PC-3 (cell line): ENCODE data around the gene ZNF234. TPM values are rescaled to one million over a fixed set of nuclear protein-coding genes. Genes with fewer than 3 reads are reported as not detected.
"Not testable (repeated sequence)": the region's sequence is repeated elsewhere in the genome, so short reads cannot be mapped to it uniquely, and the experiment has no call there.

Experiments
- ATAC-seq: fragments of 200-7000 bp; cut with Tn5 transposase; 2 replicates; pipeline ENCODE4 v1.9.1; 2020; ENCODE audit warnings: mild to moderate bottlenecking, moderate library complexity
- BruUV-seq: library from RNA; stranded (reverse); fragments of 400-500 nt; replicated peaks from 2 replicates; lab custom pipeline; 2021; lab: Mats Ljungman, UMichigan
- CTCF ChIA-PET: fragments of 300-600 bp; sonication (Branson Sonifier 250); formaldehyde crosslinking; loops from one replicate; lab custom pipeline; 2022; ENCODE audit warnings: antibody characterized with exemption; lab: Charles Lee
- POLR2A ChIA-PET: fragments of 300-600 bp; sonication (Branson Sonifier 250); formaldehyde crosslinking; loops from one replicate; lab custom pipeline; 2022; ENCODE audit warnings: antibody characterized with exemption; ENCODE audit not compliant: unreplicated experiment; lab: Charles Lee
- DNase-seq: peaks from one replicate; pipeline ENCODE4 v3.0.0-alpha.2; 2015
- H2AFZ ChIP-seq: fragments of 300-600 bp; sonication (generic); 2 replicates; pipeline ENCODE4 v1.6.0; 2016; ENCODE audit warnings: antibody characterized with exemption, low read length
- H3F3A ChIP-seq: fragments of 300-600 bp; sonication (generic); one replicate; pipeline ENCODE4 v1.6.0; 2017; ENCODE audit warnings: antibody characterized with exemption, low read length, control low read depth, mild to moderate bottlenecking; ENCODE audit not compliant: unreplicated experiment
- H3K27ac ChIP-seq: fragments of 300-600 bp; sonication (generic); 2 replicates; pipeline ENCODE4 v1.5.1; 2016; ENCODE audit warnings: mild to moderate bottlenecking, low read length
- H3K27me3 ChIP-seq: fragments of 300-600 bp; sonication (generic); 2 replicates; pipeline ENCODE4 v1.6.1; 2016; ENCODE audit warnings: low read length, mixed read lengths
- H3K36me3 ChIP-seq: fragments of 300-600 bp; sonication (generic); 2 replicates; pipeline ENCODE4 v1.6.1; 2016; ENCODE audit warnings: low read depth, mixed run types, low read length, mixed read lengths
- H3K4me1 ChIP-seq: fragments of 300-600 bp; sonication (generic); 2 replicates; pipeline ENCODE4 v1.5.1; 2016; ENCODE audit warnings: low read length; ENCODE audit not compliant: insufficient read depth
- H3K4me2 ChIP-seq: fragments of 300-600 bp; sonication (generic); 2 replicates; pipeline ENCODE4 v1.6.0; 2016; ENCODE audit warnings: low read length
- H3K4me3 ChIP-seq: fragments of 300-600 bp; sonication (generic); 2 replicates; pipeline ENCODE4 v1.5.1; 2016; ENCODE audit warnings: mild to moderate bottlenecking, low read length, mixed read lengths
- H3K79me2 ChIP-seq: fragments of 300-600 bp; sonication (generic); 2 replicates; pipeline ENCODE4 v1.6.1; 2017; ENCODE audit warnings: low read length, mixed read lengths
- H3K9ac ChIP-seq: fragments of 300-600 bp; sonication (generic); 2 replicates; pipeline ENCODE4 v1.6.0; 2016; ENCODE audit warnings: mild to moderate bottlenecking, low read length
- H3K9me2 ChIP-seq: fragments of 300-600 bp; sonication (generic); replicated peaks from 2 replicates; pipeline ENCODE4 v1.6.1; 2016; ENCODE audit warnings: mixed run types, low read length, mixed read lengths
- H3K9me3 ChIP-seq: fragments of 300-600 bp; sonication (generic); 2 replicates; pipeline ENCODE4 v1.6.1; 2016; ENCODE audit warnings: low read length, mixed read lengths
- H4K20me1 ChIP-seq: fragments of 300-600 bp; sonication (generic); 2 replicates; pipeline ENCODE4 v1.6.1; 2016; ENCODE audit warnings: low read length, mixed read lengths
- CTCF ChIP-seq: fragments of 300-600 bp; sonication (generic); conservative IDR thresholded peaks from 2 replicates; pipeline ENCODE4 v1.5.1; 2017; ENCODE audit warnings: antibody characterized with exemption, low read depth, mild to moderate bottlenecking, low read length
- EZH2 ChIP-seq: fragments of 300-600 bp; sonication (generic); IDR thresholded peaks from one replicate; pipeline ENCODE4 v1.6.1; 2017; ENCODE audit warnings: antibody characterized with exemption, mild to moderate bottlenecking, low read length; ENCODE audit not compliant: unreplicated experiment
- EZH2phosphoT487 ChIP-seq: fragments of 300-600 bp; sonication (generic); IDR thresholded peaks from 2 replicates; pipeline ENCODE4 v1.6.1; 2018; ENCODE audit warnings: mild to moderate bottlenecking, antibody characterized with exemption, low read length, borderline replicate concordance
- intact Hi-C: fragments of 100-400 bp; cut with micrococcal nuclease; formaldehyde crosslinking; loops from 2 replicates; pipeline ENCODE4 v1.9.0; 2023
- total RNA-seq: library from RNA; depleted of rRNA; stranded (reverse); fragments of >200 nt; gene quantifications from 2 replicates; pipeline ENCODE4 v1.2.3, GENCODE V29; 2014

ZNF234 gene
- total RNA-seq, 1 experiment from 2014 or later: 1.6 TPM

- no peaks in the 10 kb centered on the region for H3K9me3 ChIP-seq
- ChIA-PET CTCF (no interaction called here), POLR2A (no interaction called here)
- no peaks in the 10 kb centered on the region for H3K79me2 ChIP-seq
- no peak overlapping the region for H3K27ac ChIP-seq
- no TSS peak for BruUV-seq
- H3K4me2 ChIP-seq: no peak overlapping the region
- H3K27me3 ChIP-seq: no peaks in the 10 kb centered on the region
- no peak overlapping the region for H3K9ac ChIP-seq
- no peak for TF ChIP-seq EZH2
- TF ChIP-seq EZH2phosphoT487: no peak
- TF ChIP-seq CTCF: no peak
- intact Hi-C loops: no loop called here
- no peaks in the 10 kb centered on the region for H3K36me3 ChIP-seq
- H3K4me3 ChIP-seq: no peak overlapping the region
- DNase-seq: no peak
- no peak for ATAC-seq
- H3K4me1 ChIP-seq: no peaks in the 10 kb centered on the region
- H2AFZ ChIP-seq: no peak overlapping the region
- H4K20me1 ChIP-seq: no peaks in the 10 kb centered on the region
- H3F3A ChIP-seq: no peaks in the 10 kb centered on the region
- no peaks in the 10 kb centered on the region for H3K9me2 ChIP-seq
Observed at GRCh38 chr19:44192127-44192526, 50.8 kb downstream of the ZNF234 start.

GRCh38 chr19:44196772-44197171, 55.4 kb downstream of the ZNF234 start:
- Histone ChIP-seq H3K9me2 (no peaks in the 10 kb centered on the region), H3K9me3 (no peaks in the 10 kb centered on the region), H2AFZ (no peak overlapping the region), H3K36me3 (no peaks in the 10 kb centered on the region), H3K27ac (no peak overlapping the region), H3K79me2 (no peaks in the 10 kb centered on the region), H3K4me3 (no peak overlapping the region), H3K4me1 (no peaks in the 10 kb centered on the region), H3K27me3 (no peaks in the 10 kb centered on the region), H4K20me1 (no peaks in the 10 kb centered on the region), H3F3A (no peaks in the 10 kb centered on the region), H3K4me2 (no peak overlapping the region), H3K9ac (no peak overlapping the region)
- DNase-seq (no peak), ATAC-seq (no peak)
- ChIA-PET POLR2A (no interaction called here), CTCF (no interaction called here)
- no peak for TF ChIP-seq EZH2
- TF ChIP-seq EZH2phosphoT487: no peak
- BruUV-seq: no TSS peak
- intact Hi-C loops: no loop called here

- DNase-seq: no peak
- Histone ChIP-seq H3K27ac (no peak overlapping the region), H3K9ac (no peak overlapping the region), H3K4me1 (no peaks in the 10 kb centered on the region), H3K36me3 (no peaks in the 10 kb centered on the region), H2AFZ (no peak overlapping the region), H4K20me1 (no peaks in the 10 kb centered on the region), H3K9me3 (no peaks in the 10 kb centered on the region), H3F3A (no peaks in the 10 kb centered on the region), H3K79me2 (no peaks in the 10 kb centered on the region), H3K4me2 (no peak overlapping the region), H3K9me2 (no peaks in the 10 kb centered on the region), H3K4me3 (no peak overlapping the region), H3K27me3 (no peaks in the 10 kb centered on the region)
- ATAC-seq: no peak
- intact Hi-C loops: no loop called here
- CTCF ChIA-PET: no interaction called here
- no TSS peak for BruUV-seq
- POLR2A ChIA-PET: no interaction called here
- TF ChIP-seq EZH2phosphoT487: no peak
Observed at GRCh38 chr19:44202470-44202869, 61.1 kb downstream of the ZNF234 start.

GRCh38 chr19:44202974-44203373, 61.6 kb downstream of the ZNF234 start:
- Histone ChIP-seq H4K20me1 (no peaks in the 10 kb centered on the region), H3K27me3 (no peaks in the 10 kb centered on the region), H3F3A (no peaks in the 10 kb centered on the region), H3K27ac (no peak overlapping the region), H3K9me2 (no peaks in the 10 kb centered on the region), H3K4me2 (no peak overlapping the region), H3K9ac (no peak overlapping the region), H3K36me3 (no peaks in the 10 kb centered on the region), H3K9me3 (no peaks in the 10 kb centered on the region), H3K79me2 (no peaks in the 10 kb centered on the region), H2AFZ (no peak overlapping the region), H3K4me3 (no peak overlapping the region), H3K4me1 (no peaks in the 10 kb centered on the region)
- no peak for DNase-seq
- CTCF ChIA-PET: no interaction called here
- BruUV-seq: no TSS peak
- intact Hi-C loops: no loop called here
- POLR2A ChIA-PET: no interaction called here
- no peak for TF ChIP-seq CTCF
- no peak for TF ChIP-seq EZH2phosphoT487
- TF ChIP-seq EZH2: no peak
- no peak for ATAC-seq

GRCh38 chr19:44203877-44204276, 62.5 kb downstream of the ZNF234 start:
- CTCF ChIA-PET, POLR2A ChIA-PET, H3K4me2 ChIP-seq, H3K27ac ChIP-seq, H3K9ac ChIP-seq, H3K79me2 ChIP-seq, H4K20me1 ChIP-seq, H3K4me3 ChIP-seq, H3K9me3 ChIP-seq, H3K36me3 ChIP-seq, DNase-seq, H3F3A ChIP-seq, intact Hi-C loops, H2AFZ ChIP-seq, H3K4me1 ChIP-seq, BruUV-seq, H3K27me3 ChIP-seq, ATAC-seq, H3K9me2 ChIP-seq: not testable (repeated sequence)
